Urothelium cell line (cell line): ENCODE measurements around the gene ECE1.
A peak's percentile ranks its signal among the peaks of the same experiment; 100 is the strongest.
"Not testable (repeated sequence)": the region's sequence is repeated elsewhere in the genome, so short reads cannot be mapped to it uniquely, and the experiment has no call there.

Experiments used
- DNase-seq: peaks from one replicate; pipeline ENCODE4 v3.0.0; 2011; ENCODE audit warnings: low spot score, mixed read lengths
- FAIRE-seq: peaks from 2 replicates; lab custom pipeline; 2011; peaks lifted over from hg19 to GRCh38; lab: Jason Lieb, UNC

The ECE1 gene

DNA sequence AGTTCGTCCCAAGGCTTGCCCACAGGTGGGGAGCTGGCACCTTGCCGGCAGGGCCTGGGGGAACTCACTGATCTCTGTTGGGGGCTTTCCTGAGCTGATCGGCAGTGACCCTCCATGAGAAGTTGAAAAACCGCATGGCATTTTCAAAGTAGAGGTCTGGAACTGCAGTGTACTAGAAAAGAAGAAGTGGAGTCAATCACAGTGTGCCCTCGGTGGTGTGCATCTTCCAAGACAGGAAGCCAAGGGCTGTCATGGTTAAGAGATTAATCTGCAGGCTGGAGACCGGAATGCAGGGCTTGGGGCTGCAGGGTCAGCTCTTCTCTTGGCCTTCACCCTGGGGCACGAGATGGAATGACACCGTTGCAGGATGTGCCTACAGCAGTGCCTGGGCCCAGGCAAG lies 56.8 kb downstream of the ECE1 start:
- no peak for FAIRE-seq

DNA sequence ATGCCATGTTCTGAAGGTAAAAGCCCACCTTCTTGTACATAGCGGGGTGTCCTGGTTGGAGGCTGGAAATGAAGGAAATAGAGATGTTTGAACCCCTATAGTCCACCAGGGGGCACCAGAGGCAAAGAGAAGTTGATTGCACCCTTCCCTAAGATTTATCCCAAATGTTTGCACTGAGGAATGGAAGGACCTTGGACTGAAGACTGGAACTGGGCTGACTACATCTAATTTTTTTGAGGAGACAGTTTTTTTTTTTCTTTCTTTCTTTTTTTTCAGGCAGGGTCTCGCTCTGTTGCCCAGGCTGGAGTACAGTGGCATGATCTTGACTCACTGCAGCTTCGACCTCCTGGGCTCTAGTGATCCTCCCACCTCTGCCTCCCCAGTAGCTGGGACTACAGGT lies 58.2 kb downstream of the ECE1 start:
- DNase-seq = peak; percentile 65
- FAIRE-seq = no peak

More for the DNA sequence above, 56.8 kb downstream of the ECE1 start:
- DNase-seq = no peak

DNA sequence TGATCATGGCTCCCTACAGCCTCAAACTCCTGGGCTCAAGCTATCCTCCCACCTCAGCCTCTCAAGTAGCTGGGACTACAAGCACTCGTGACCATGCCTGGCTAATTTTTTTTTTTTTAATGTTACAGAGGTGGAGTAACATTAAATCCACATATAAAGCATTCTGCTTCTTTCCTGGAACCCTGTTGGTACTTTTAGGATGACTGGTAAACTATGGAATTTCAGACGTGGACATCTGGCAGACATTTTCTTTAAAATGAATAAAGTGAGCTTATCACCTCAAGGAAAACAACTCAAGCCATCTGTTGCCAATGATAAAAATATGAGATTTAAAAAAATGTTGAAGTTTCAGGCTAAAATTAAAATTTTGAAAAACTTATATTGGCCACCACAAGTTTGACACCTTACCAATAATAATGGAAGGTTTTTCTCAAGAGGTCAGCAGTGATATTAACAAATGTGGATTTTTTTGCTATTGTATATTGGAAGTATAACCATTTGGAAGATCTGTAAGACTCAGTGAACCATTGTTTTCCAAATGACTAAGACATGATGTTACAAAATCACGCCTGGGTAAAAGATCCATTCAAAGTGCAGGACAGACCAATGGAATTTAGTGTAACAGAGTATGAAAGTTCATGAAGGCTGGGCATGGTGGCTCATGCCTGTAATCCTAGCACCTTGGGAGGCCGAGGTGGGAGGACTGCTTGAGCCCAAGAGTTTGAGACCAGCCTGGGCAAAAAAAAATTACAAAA lies 60.8 kb downstream of the ECE1 start:
- DNase-seq = no peak

DNA sequence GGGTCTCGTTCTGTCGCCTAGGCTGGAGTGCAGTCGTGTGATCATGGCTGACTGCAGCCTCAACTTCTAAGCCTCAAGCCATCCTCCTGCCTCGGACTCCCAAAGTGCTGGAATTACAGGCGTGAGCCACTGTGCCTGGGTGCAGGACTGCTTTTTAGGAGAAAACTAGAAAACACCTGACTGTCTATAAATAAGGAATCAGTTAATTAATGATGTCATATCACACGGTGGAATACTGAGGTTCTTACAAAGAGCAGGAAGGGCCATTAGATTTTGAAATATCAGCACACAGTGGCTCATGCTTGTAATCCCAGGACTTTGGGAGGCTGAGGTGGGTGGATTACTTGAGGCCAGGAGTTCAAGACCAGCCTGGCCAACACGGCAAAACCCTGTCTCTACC lies 62.0 kb downstream of the ECE1 start:
- not testable (repeated sequence) for DNase-seq, FAIRE-seq

More for the DNA sequence above, 60.8 kb downstream of the ECE1 start:
- no peak for FAIRE-seq

DNA sequence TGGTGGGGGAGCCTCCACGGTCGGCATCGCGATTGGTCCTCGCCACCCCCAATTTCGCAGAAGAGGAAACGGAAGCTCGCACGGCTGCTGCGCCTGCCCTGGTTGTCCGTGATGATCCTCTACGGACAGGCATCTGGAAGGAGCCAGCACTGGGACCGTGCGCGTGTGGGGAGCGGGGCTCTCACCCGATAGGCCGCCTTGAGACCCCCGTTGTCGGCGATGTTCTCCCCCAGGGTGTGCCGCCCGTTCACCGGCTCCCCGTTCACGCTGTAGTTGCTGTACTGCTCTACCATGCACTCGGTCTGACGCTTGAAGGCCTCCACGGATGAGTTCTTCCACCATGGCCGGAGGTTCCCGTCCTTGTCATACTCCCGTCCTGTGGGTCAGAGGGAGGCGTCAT lies 65.2 kb downstream of the ECE1 start:
- FAIRE-seq (no peak), DNase-seq (no peak)

DNA sequence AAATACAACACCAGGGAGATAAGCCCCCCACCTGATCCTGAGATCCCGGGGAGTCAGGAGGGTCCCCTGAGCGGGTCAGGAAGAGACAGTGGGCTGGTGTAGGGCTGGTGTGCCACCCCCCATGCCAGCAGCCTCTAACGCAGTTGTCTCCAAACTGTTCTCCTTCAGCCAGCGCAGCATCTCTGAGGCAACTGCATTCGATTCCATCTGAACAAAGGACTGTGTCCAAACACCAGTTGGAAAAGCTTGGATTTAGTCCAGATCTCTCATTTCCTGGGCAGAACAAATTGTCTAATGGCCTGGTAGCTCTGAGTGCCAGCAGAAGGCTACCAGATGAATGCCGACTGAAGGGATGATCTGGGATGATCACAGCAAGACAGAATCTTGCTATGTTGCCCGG lies 69.4 kb downstream of the ECE1 start:
- DNase-seq = no peak

DNA sequence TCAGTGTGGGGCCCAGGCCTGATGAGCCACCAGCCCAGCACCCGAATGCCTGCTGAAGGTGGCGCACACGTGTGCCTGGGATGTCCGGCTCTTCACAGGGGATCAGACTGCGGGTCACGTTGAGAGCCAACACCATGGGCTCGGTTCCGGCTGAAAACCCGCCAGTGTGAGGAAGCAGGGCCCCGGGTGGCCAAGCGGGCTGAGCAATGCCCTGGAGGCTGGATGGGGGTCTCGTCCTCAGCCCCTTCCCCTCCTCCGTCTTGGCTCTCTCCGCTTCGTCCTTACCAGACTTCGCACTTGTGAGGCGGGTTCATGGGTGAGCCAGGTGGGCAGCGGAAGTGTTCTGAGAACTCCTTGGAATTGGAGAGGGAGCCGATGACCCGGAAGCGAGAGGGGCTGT lies 70.6 kb downstream of the ECE1 start:
- no peak for DNase-seq
- FAIRE-seq = no peak

More for the DNA sequence above, 69.4 kb downstream of the ECE1 start:
- FAIRE-seq = no peak

DNA sequence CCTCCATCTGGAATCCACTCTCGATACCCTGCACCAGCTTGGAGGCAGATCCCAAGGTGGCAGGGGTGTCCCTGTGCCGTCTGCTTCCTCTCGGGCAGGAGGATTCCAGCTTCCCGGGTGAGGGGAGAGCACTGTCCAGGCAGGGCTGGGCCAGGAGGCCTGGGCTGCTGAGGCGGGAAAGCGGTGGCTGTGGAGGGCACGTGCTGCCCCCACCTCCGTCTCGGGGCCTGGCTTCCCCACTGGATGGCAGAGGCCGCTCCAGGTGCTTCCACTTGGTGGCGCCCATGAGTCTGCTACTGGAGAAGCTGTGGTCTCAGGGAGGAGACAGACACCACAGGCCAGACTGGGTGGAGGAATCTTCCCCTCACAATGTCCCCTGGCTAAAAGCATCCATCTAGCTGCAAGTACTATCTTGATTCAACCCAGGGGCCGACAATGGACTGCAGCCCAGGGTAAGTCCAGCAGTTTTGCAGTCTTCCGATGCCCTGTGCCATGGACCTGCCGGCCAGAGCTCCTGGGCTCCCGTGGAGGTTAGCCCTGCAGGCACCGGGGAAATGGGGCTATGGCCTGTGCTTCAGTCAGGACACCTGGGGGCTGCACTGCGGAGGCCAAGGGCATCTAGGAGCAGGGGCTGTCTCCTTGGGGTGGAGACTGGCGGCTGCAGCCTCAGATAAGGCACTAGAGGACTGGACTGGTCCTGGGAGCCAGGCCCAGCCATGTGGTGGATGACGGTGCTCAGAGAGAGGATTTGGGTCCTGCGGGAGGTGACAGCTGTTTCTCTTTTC lies 72.3 kb downstream of the ECE1 start:
- FAIRE-seq (no peak), DNase-seq (peak; percentile 49)

DNA sequence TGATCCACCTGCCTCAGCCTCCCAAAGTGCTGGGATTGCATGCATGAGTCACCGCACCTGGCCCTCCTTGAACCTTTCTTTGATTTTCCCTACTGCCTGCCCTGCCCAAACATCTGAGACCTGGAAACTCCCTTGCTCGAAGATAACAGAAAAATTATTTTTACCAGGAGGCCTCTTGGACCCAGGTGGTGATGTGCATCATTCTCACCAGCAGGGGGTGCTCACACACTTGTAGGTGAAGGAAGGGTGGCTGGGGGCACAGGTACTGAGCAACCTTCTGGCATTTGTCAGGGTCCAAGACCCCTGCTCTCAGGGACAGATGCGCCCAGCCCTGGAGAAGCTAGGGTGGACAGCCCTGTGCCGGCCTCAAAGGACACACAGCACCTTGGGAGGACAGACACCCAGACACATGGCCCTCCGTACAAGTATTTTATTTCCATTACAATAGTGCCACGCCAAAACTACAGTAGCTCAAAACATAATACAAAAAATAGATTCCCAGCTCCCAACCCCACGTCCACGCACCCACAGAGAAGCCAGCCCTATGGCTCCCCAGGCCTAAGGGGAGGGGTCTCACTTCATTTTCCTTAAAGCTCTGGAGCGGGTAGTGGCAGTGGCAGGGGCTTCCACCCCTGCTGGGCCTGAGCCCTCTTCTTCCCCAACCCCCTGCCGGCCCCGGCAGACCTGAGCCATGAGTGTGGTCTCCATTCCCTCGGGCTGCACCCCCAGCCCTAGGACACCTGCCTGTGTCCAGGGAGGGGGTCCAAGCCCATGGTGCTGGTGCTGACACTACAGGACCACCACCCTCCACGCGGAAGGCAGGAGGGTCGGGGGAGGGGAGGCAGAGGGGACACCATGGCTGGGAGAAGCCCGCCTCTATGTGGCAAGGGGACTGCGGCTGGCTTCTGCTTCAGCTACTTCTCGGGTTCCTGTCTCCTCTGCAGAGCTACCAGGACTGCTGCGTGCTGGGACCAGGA lies 73.1 kb downstream of the ECE1 start:
- DNase-seq (peak; percentile 48), FAIRE-seq (no peak)

DNA sequence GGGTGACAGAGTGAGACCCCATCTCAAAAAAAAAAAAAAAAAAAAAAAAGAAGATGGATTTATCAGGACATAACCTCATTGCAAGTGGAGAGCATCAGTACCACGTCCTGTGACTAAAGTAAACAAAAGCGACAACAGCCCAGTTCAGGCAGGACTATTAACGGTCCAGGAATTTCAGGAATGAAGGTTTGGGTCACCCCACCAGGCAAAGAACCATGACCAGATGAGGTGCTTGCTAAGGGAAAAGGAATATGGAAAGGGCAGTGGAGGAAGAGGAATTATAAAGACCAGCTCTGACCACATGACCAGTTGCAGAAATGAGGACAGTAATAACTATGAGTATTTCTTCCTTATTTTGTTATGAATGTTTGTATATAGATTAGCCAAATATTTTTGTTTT lies 78.1 kb downstream of the ECE1 start:
- FAIRE-seq = no peak
- DNase-seq = no peak

DNA sequence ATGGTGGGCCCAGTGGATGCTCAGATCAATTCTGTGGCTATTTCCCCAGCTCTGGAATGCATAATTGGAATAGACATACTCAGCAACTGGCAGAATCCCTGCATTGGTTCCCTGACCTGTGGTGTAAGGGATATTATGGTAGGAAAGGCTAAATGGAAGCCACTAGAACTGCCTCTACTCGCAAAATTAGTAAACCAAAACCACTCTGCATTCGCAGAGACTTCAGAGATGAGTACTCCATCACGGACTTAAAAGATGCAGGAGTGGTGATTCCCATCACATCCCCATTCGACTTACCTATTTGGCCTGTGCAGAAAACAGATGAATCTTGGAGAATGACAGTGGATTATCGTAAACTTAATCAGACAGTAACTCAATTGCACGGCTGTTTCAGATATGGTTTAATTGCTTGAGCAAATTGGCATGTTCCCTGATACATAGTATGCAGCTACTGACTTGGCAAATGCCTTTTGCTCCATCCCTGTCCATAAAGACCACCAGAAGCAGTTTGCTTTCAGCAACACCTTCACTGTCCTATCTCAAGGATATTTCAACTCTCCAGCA lies 82.0 kb downstream of the ECE1 start:
- not testable (repeated sequence) for FAIRE-seq

DNA sequence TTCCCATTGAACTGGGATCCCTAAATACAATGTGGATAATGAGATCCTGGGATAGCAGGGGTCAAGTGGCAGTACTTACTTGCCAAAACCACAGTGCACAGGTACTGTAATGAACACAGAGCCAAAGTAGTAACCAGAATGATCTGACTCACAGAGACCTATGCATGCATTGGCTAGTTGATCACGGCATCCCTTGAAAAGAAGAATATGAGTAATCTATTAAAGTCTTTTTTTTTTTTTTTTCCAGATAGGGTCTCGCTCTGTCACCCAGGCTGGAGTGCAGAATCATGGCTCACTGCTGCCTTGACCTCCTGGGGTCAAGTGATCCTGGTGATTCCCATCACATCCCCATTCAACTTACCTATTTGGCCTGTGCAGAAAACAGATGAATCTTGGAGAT lies 84.1 kb downstream of the ECE1 start:
- FAIRE-seq (no peak), DNase-seq (no peak)

More for the DNA sequence above, 82.0 kb downstream of the ECE1 start:
- not testable (repeated sequence) for DNase-seq

DNA sequence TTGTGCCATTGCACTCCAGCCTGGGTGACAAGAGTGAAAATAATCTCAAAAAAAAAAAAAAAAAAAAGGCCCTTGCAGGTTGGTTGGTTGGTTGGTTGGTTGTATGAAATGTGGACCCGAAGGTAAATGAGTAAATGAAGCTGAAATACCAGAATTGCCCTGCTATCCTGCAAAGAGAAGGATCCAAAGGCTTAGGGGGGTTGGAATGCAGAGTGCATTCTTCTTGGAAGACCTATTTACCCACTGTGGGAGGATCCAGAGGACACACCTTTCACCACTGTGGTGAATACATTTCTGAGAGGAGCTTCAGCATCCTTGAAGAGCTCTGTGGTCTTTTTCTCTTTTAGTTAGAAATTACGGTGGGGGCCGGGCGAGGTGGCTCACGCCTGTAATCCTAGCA lies 84.8 kb downstream of the ECE1 start:
- FAIRE-seq = no peak
- no peak for DNase-seq

DNA sequence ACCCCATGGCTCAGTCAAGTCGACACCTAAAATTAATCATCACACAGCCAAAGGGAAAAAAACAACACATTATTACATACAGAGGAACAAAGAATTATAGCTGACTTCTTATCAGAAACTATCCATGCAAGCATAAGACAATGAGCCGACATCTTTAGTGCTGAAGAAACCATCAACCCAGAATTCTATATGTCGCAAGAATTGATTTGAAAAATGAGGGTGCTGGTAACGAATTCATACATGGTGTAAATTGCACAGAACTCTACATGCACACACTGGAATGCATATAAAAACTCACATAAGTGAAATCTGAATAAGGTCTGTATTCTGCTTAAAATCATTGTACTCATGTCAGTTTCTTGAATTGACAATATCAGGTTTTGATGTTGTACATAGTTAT lies 88.6 kb downstream of the ECE1 start:
- DNase-seq (no peak), FAIRE-seq (no peak)

DNA sequence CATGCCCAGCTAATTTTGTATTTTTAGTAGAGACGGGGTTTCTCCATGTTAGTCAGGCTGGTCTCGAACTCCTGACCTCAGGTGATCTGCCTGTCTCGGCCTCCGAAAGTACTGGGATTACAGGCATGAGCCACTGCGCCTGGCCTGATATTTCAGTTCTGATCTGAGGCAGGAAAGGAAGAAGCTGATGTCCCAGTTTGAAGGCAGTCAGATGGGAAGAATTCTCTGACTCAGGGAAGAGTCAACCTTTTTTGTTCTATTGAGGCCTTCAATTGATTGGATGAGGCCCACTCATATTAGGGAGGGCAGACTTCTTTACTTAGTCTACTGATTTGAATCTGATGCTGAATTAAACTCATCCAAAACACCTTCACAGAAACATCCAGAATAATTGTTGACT lies 89.0 kb downstream of the ECE1 start:
- not testable (repeated sequence) for DNase-seq, FAIRE-seq

DNA sequence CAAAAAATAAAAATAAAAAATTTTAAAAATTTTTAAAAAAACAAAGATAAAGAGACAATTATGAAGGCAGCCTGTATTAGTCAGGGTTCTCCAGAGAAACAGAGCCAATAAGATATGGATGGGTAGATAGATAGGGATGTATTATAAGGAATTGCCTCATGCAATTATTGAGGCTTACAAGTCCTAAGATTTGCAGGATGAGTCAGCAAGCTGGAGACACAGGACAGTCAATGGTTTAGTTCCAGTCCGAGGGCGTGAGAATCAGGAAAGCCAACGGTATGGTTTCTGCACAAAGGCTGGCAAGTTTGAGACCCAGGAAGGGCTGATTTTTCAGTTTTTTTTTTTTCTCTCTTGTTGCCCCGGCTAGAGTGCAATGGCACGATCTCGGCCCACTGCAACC lies 89.5 kb downstream of the ECE1 start:
- no peak for FAIRE-seq
- no peak for DNase-seq

DNA sequence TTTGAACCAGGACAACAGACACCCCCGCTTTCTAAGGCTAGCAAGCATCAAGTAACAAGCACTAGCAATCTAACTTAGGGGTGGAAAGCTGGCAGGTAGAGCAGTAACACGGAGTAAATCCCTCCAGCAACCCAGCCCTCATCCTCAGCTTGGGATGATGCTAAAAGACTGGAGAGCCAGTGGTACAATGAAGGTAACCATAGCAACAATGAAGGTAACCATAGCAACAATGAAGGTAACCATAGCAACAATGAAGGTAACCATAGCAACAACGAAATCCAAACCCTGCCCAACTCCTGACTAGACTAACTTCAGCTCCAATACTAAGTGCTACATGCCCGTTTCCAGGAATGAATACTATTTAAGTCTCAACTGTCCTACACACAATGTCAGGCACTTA lies 91.3 kb downstream of the ECE1 start:
- FAIRE-seq (no peak), DNase-seq (no peak)

DNA sequence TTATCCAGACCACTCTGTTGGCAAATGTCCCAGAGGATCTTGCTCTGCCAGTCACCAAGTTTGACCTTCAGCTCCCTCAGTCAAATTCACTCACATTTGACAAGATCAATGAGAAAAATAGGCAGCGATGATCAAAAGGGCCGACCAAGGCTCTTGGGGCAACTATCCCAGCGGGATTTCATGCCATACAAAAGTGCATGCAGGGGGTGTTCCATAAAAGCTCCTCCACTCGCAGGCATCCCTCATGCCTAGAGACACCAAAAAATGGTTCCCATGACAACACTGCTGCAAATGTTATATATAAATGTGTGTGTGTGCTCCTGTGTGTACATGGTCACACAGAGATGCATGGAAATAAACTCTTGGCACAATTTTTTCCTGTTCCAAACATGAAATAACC lies 97.4 kb downstream of the ECE1 start:
- DNase-seq (no peak), FAIRE-seq (no peak)

DNA sequence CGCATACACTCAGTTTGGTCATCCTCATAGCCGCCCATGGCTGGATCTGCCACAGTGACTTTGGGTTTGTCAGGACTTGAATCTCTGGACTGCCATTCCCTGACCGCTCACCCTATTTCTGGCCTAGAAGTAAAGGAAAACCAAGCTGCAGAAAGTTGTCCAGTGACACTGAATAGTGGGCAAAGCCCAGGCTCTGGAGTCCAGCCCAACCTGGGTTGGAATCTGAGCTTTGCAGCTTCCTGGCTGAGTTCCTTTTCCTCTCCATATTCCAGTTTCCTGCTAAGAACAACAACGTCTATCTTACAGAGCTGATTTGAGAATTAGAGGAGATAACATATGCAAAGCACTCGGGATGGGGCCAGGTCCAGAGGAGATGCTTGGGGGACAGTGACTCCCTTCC lies 98.0 kb downstream of the ECE1 start:
- DNase-seq (no peak), FAIRE-seq (no peak)

DNA sequence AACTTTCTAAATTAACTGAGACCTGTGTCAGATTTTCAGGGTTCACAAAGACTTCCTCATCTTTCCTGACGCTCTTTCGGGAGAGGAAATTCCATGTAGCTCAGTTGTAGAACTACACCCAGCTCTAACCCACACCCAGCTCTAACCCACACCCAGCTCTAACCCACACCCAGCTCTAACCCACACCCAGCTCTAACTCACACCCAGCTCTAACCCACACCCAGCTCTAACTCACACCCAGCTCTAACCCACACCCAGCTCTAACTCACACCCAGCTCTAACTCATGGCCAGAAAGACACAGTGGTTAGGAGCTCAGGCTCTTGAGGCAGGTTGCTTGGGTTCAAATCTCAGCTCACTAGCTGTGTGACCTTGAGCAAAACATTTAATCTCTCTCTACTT lies 99.5 kb downstream of the ECE1 start:
- not testable (repeated sequence) for FAIRE-seq, DNase-seq
